Stimulated activated memory B cell treated with anti-CD40 and anti-IgM and Interleukin-4, amounts not matched to agents 10 μg/mL and 1 μg/mL and 100 μg/mL, for 72 hours (primary cell): ENCODE data around the gene ANKMY2.
A peak's percentile ranks its signal among the peaks of the same experiment; 100 is the strongest.
"Not testable (repeated sequence)": the region's sequence is repeated elsewhere in the genome, so short reads cannot be mapped to it uniquely, and the experiment has no call there.

Experiments used
- ATAC-seq: fragments of 150-1000 bp; cut with Tn5 transposase; 2 replicates; pipeline ENCODE4 v1.10.0; 2021
- H3K27ac Mint-ChIP-seq: one replicate; pipeline ENCODE4 v1.8.0; 2022; ENCODE audit warnings: mild to moderate bottlenecking, mixed read lengths
- H3K27me3 Mint-ChIP-seq: one replicate; pipeline ENCODE4 v1.8.0; 2022; ENCODE audit warnings: mixed read lengths
- H3K36me3 Mint-ChIP-seq: one replicate; pipeline ENCODE4 v1.8.0; 2022; ENCODE audit warnings: mixed read lengths
- H3K4me1 Mint-ChIP-seq: one replicate; pipeline ENCODE4 v1.8.0; 2022; ENCODE audit warnings: mixed read lengths
- H3K4me3 Mint-ChIP-seq: one replicate; pipeline ENCODE4 v1.8.0; 2022; ENCODE audit warnings: mild to moderate bottlenecking, moderate library complexity, mixed read lengths
- H3K9me3 Mint-ChIP-seq: one replicate; pipeline ENCODE4 v1.8.0; 2022; ENCODE audit warnings: mixed read lengths

Gene ANKMY2

DNA sequence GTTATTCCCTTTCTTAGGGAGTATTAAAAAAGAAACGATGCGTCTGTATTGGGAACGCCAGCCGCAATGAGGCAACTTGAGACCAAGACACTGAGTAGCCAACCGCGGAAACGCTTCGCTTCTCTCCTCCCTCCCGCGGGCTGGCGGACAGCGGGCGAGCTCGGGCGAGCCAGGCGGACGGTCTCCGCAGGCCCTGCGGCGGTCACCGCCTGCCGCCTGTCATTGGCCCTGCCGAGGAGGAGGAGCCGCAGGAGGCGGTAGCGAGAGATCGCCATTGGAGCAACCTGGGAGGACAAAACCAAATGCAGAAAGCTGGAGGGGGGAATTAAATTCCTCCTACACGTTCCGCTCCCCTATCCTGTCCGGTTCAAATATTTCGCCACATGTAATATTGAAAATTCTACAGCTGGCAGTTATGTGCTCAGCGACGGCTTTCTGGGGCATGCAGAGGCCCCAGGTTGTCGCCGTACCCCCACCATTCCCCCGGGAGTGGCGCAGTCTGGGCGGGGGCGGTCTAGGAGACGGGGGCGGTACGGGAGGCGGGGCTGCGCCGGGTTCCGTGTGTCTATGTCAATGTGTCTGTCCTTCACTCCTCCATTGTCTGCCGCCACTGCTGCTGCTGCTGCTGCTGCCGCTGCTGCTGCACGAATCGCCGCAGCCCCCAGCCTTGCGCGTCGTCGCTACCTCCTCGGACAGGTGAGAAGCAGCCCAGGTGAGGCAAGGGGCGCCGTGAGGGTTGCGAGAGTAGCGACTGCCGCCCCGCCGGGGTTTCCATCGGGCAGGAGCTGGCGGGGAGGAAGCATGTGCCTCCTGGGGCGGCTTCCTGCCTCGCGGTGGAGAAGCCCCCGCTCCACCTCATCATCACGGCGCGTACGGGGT is at the start of gene ANKMY2, which contains the start of gene BZW2:
ANKMY2 (minus strand) TSS at position 162 of the 879 bp plus-strand sequence. CDS start 181 bp downstream, outside the sequence.
BZW2 (plus strand) TSS at position 589 of the 879 bp plus-strand sequence. CDS start 19,263 bp downstream, outside the sequence.
- Mint-ChIP-seq H3K27ac (peak within 1 kb of the TSS; percentile 98), H3K36me3 (no peaks in the 10 kb centered on the region), H3K4me3 (peak within 1 kb of the TSS; percentile 97), H3K27me3 (no peaks in the 10 kb centered on the region), H3K9me3 (no peaks in the 10 kb centered on the region), H3K4me1 (peaks cover 49% of the 10 kb centered on the region)
- peak; percentile 97 for ATAC-seq

- H3K27me3 Mint-ChIP-seq, result no peaks in the 10 kb centered on the region
- ATAC-seq, result no peak
- no peak overlapping the region for H3K27ac Mint-ChIP-seq
- H3K4me1 Mint-ChIP-seq, result no peaks in the 10 kb centered on the region
- no peak overlapping the region for H3K4me3 Mint-ChIP-seq
- no peaks in the 10 kb centered on the region for H3K9me3 Mint-ChIP-seq
- peaks cover 66% of the 10 kb centered on the region for H3K36me3 Mint-ChIP-seq
Measured at GRCh38 chr7:16694806-16695205, 49.3 kb upstream of the ANKMY2 start.

DNA sequence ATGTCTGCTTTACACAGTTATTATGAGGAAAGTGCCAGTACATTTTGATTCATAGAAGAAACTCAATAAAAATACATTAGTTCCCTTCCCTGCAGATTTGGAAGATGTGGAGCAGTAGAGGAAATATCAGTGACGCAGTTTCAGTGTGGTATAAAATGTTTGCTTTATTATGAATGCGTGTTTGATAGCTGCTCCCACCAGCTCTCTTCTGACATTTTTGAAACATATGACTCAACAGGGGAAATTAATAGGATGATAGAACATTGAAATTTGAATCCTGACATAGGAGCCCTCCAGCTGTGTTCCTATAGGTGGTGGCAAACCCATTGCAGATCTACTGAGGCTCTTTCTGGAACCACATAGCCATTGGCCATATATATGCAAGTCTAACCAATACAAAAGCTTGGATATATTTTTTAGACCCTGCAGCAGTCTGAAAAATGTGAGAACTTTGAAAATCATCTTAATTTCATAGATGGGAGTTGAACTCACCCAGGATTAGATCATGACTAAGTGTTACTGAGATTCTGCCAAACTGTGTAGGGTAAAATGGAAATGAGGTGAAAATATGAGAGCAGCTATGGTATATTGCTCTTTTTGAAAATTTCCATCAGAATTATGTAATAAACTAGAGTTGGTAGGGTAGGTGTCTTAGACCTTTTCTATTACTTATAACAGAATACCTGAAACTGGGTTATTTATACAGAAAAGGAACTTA is 48.2 kb upstream of the ANKMY2 start:
- Mint-ChIP-seq H3K9me3 (no peaks in the 10 kb centered on the region), H3K4me1 (no peaks in the 10 kb centered on the region), H3K4me3 (no peak overlapping the region), H3K27ac (no peak overlapping the region), H3K36me3 (peaks cover 57% of the 10 kb centered on the region), H3K27me3 (no peaks in the 10 kb centered on the region)
- ATAC-seq, result no peak

GRCh38 chr7:16691241-16691640 is 45.7 kb upstream of the ANKMY2 start:
- H3K36me3 Mint-ChIP-seq, result peaks cover 46% of the 10 kb centered on the region

GRCh38 chr7:16688249-16688648 is 42.7 kb upstream of the ANKMY2 start:
- H3K27ac Mint-ChIP-seq, result no peak overlapping the region
- H3K4me1 Mint-ChIP-seq, result peaks cover 21% of the 10 kb centered on the region
- no peaks in the 10 kb centered on the region for H3K27me3 Mint-ChIP-seq
- H3K4me3 Mint-ChIP-seq, result no peak overlapping the region
- H3K36me3 Mint-ChIP-seq, result peaks cover 55% of the 10 kb centered on the region
- ATAC-seq, result no peak
- H3K9me3 Mint-ChIP-seq, result no peaks in the 10 kb centered on the region

More at GRCh38 chr7:16691241-16691640, 45.7 kb upstream of the ANKMY2 start:
- H3K4me3 Mint-ChIP-seq, result no peak overlapping the region
- H3K27ac Mint-ChIP-seq, result no peak overlapping the region
- no peaks in the 10 kb centered on the region for H3K27me3 Mint-ChIP-seq
- no peak for ATAC-seq
- H3K4me1 Mint-ChIP-seq, result no peaks in the 10 kb centered on the region
- no peaks in the 10 kb centered on the region for H3K9me3 Mint-ChIP-seq

GRCh38 chr7:16685535-16685934 is 40.0 kb upstream of the ANKMY2 start:
- H3K4me3 Mint-ChIP-seq, result no peak overlapping the region
- H3K36me3 Mint-ChIP-seq, result peaks cover 55% of the 10 kb centered on the region
- H3K27me3 Mint-ChIP-seq, result no peaks in the 10 kb centered on the region
- H3K9me3 Mint-ChIP-seq, result no peaks in the 10 kb centered on the region
- peak overlapping the region; percentile 35 for H3K27ac Mint-ChIP-seq
- no peak for ATAC-seq
- peaks cover 21% of the 10 kb centered on the region for H3K4me1 Mint-ChIP-seq

DNA sequence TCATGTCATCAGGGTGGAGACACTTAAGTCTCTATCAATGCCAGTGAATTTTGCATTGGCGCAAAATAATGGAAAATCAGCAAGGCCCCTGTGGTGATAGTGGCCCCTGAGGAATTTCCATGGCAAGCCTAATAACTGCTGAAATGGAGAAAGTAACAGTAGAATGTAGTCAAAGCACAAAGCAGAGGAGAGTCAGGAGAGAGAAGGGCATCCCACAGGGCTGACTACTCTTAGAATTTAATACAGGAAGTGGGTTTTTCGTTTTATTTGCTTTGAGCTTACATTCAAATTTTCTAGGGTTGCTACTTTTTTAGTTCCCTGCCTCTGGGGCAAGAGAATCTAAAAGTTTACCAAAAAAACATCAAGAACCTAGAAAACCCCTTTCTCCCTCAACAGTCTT is 39.4 kb upstream of the ANKMY2 start:
- peaks cover 21% of the 10 kb centered on the region for H3K4me1 Mint-ChIP-seq
- ATAC-seq, result no peak
- H3K36me3 Mint-ChIP-seq, result peaks cover 60% of the 10 kb centered on the region
- H3K4me3 Mint-ChIP-seq, result no peak overlapping the region
- no peak overlapping the region for H3K27ac Mint-ChIP-seq
- H3K27me3 Mint-ChIP-seq, result no peaks in the 10 kb centered on the region
- no peaks in the 10 kb centered on the region for H3K9me3 Mint-ChIP-seq

- peaks cover 67% of the 10 kb centered on the region for H3K36me3 Mint-ChIP-seq
- not testable (repeated sequence) for H3K27me3 Mint-ChIP-seq, ATAC-seq, H3K9me3 Mint-ChIP-seq, H3K27ac Mint-ChIP-seq, H3K4me3 Mint-ChIP-seq, H3K4me1 Mint-ChIP-seq
Measured at GRCh38 chr7:16678645-16679566, 33.4 kb upstream of the ANKMY2 start.

DNA sequence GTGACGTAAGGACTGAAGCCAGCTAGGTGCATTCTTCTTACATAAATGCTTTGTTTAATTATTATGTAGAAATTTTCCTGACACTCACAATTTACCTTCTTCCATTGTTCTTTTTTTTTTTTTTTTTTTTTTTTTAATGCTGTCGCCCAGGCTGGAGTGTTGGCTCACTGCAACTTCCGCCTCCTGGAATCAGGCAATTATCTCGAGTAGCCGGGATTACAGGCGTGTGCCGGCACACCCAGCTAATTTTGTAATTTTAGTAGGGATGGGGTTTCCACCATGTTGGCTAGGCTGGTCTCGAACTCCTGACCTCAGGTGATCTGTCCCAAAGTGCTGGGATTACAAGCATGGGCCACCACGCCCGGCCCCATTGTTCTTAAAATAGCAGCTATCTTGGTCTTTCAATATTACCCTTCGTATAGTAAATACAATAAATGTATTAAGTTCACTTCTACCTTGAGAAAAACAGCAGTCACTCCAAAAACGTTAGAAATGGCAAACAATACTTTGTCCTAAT is 32.5 kb upstream of the ANKMY2 start:
- ATAC-seq, result no peak
- Mint-ChIP-seq H3K27ac (no peak overlapping the region), H3K36me3 (peaks cover 62% of the 10 kb centered on the region)

GRCh38 chr7:16675277-16675676 is 29.7 kb upstream of the ANKMY2 start:
- peaks cover 5% of the 10 kb centered on the region for H3K9me3 Mint-ChIP-seq
- no peak overlapping the region for H3K27ac Mint-ChIP-seq
- H3K4me1 Mint-ChIP-seq, result peaks cover 10% of the 10 kb centered on the region
- ATAC-seq, result no peak
- no peak overlapping the region for H3K4me3 Mint-ChIP-seq
- H3K27me3 Mint-ChIP-seq, result no peaks in the 10 kb centered on the region
- H3K36me3 Mint-ChIP-seq, result peaks cover 66% of the 10 kb centered on the region

More for the DNA sequence above, 32.5 kb upstream of the ANKMY2 start:
- Mint-ChIP-seq H3K9me3 (no peaks in the 10 kb centered on the region), H3K4me3 (no peak overlapping the region), H3K4me1 (no peaks in the 10 kb centered on the region), H3K27me3 (no peaks in the 10 kb centered on the region)

GRCh38 chr7:16671811-16672210 is 26.3 kb upstream of the ANKMY2 start:
- H3K36me3 Mint-ChIP-seq, result peaks cover 68% of the 10 kb centered on the region
- H3K9me3 Mint-ChIP-seq, result peaks cover 5% of the 10 kb centered on the region
- H3K27ac Mint-ChIP-seq, result no peak overlapping the region
- no peak for ATAC-seq
- peaks cover 10% of the 10 kb centered on the region for H3K4me1 Mint-ChIP-seq
- no peak overlapping the region for H3K4me3 Mint-ChIP-seq
- no peaks in the 10 kb centered on the region for H3K27me3 Mint-ChIP-seq

DNA sequence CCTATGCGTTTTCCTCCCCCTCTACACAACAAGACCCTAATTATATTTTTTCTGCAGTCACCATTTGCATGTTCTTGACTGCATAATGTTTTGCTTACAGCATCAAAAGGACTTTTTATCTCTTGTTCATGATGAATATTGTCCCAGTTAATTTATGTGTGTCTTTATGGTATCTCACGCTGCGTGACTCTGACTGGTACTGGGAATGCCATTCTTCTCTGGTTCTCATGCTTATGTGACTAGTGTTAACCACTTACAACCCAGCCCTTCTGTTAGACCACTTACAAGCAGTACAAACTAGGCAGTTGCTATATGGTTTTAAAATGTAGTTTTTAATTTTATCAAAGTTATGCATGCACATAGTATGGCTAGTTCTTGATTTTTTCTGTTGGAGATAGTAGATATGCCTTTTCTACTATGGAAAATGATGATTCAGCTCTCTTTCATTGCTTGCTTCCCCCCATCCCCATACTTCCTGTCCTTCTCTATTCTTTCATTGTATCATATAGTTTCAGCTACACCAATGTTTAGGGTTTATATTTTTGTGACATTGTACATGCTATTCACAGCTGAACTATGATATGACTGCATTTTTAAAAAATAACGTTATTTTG is 25.3 kb upstream of the ANKMY2 start:
- H3K36me3 Mint-ChIP-seq, result peaks cover 68% of the 10 kb centered on the region
- H3K9me3 Mint-ChIP-seq, result peaks cover 5% of the 10 kb centered on the region
- peaks cover 10% of the 10 kb centered on the region for H3K4me1 Mint-ChIP-seq
- no peaks in the 10 kb centered on the region for H3K27me3 Mint-ChIP-seq
- no peak overlapping the region for H3K27ac Mint-ChIP-seq
- no peak for ATAC-seq
- no peak overlapping the region for H3K4me3 Mint-ChIP-seq

- H3K4me1 Mint-ChIP-seq, result peaks cover 10% of the 10 kb centered on the region
- ATAC-seq, result no peak
- H3K27me3 Mint-ChIP-seq, result no peaks in the 10 kb centered on the region
- H3K36me3 Mint-ChIP-seq, result peaks cover 67% of the 10 kb centered on the region
- peaks cover 5% of the 10 kb centered on the region for H3K9me3 Mint-ChIP-seq
- no peak overlapping the region for H3K4me3 Mint-ChIP-seq
- H3K27ac Mint-ChIP-seq, result no peak overlapping the region
Measured at GRCh38 chr7:16670021-16670420, 24.5 kb upstream of the ANKMY2 start.

DNA sequence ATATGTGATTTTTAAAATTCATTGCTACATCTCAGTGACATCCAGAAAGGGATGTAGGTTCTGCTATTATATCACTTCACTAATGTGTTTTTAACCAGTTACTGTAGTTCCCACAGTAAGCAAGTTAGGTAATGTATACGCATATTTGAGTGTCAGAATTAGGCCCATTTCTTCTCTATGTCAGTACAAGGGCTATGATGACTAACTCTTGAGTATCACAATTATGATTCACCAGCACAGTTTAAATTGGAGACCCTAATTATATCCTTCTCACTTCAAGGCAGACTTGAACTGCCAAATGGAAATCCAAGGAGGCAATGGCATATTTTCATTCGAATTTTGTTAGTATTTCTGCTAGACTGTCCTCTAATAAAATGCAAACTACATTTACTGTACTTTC is 24.0 kb upstream of the ANKMY2 start:
- Mint-ChIP-seq H3K27ac (no peak overlapping the region), H3K9me3 (peaks cover 5% of the 10 kb centered on the region), H3K36me3 (peaks cover 67% of the 10 kb centered on the region), H3K4me3 (no peak overlapping the region), H3K4me1 (peaks cover 10% of the 10 kb centered on the region), H3K27me3 (no peaks in the 10 kb centered on the region)
- no peak for ATAC-seq
